HEK293 (cell line): ENCODE data around the gene LNPEP.

Experiments used
- CTCF ChIA-PET: fragments of 350-600 bp; formaldehyde crosslinking; extraction: SDS; loops from one replicate; lab custom pipeline; 2021; ENCODE audit warnings: antibody characterized with exemption; lab: Yijun Ruan, JAX
- POLR2A ChIA-PET: fragments of 300-600 bp; formaldehyde crosslinking; extraction: SDS; loops from one replicate; lab custom pipeline; 2020; ENCODE audit warnings: antibody characterized with exemption, inconsistent platforms; lab: Yijun Ruan, JAX
- H3K27ac ChIP-seq: fragments of 200-500 bp; sonication (Bioruptor generic); 2 replicates; pipeline ENCODE4 v1.5.1; 2014; ENCODE audit warnings: low read depth, low read length, control low read depth, inconsistent platforms; ENCODE audit errors: extremely low read depth
- H3K36me3 ChIP-seq, 2 experiments: fragments of 200-500 bp in 1 of 2; sonication (Bioruptor generic) in 1 of 2; 1 replicate in 1 of 2; 2 replicates in 1 of 2; pipeline ENCODE4 v1.5.1; 2014 to 2017; ENCODE audit warnings: inconsistent platforms in 2 of 2, low read length in 2 of 2; ENCODE audit not compliant: control insufficient read depth in 2 of 2, insufficient read depth in 1 of 2
- H3K4me1 ChIP-seq: fragments of 200-500 bp; sonication (Bioruptor generic); 2 replicates; pipeline ENCODE4 v1.5.1; 2014; ENCODE audit warnings: mild to moderate bottlenecking, low read length, inconsistent platforms; ENCODE audit not compliant: control insufficient read depth, insufficient read depth
- H3K4me3 ChIP-seq: 2 replicates; pipeline ENCODE4 v1.5.1; 2011; ENCODE audit warnings: low read depth, mild to moderate bottlenecking, control low read depth, low read length, moderate library complexity
- H3K9me3 ChIP-seq: fragments of 200-500 bp; sonication (Bioruptor generic); 2 replicates; pipeline ENCODE4 v1.5.1; 2014; ENCODE audit warnings: low read depth, low read length, inconsistent platforms; ENCODE audit not compliant: control insufficient read depth, insufficient read depth
- BCL11A ChIP-seq: fragments of 450-650 bp; formaldehyde crosslinking; IDR thresholded peaks from 2 replicates; pipeline ENCODE4 v1.5.1; 2016; ENCODE audit warnings: low read depth, missing biosample characterization, missing genetic modification characterization
- EGR2 ChIP-seq: fragments of 450-650 bp; formaldehyde crosslinking; IDR thresholded peaks from 2 replicates; pipeline ENCODE4 v1.5.1; 2016; ENCODE audit warnings: low read depth, missing biosample characterization, missing genetic modification characterization
- HOXA7 ChIP-seq: sonication (generic); formaldehyde crosslinking; IDR thresholded peaks from 2 replicates; pipeline ENCODE4 v1.8.1; 2022; ENCODE audit warnings: missing genetic modification reagents, borderline replicate concordance
- MEIS1 ChIP-seq: sonication (generic); formaldehyde crosslinking; IDR thresholded peaks from 2 replicates; pipeline ENCODE4 v1.8.1; 2022; ENCODE audit warnings: missing genetic modification reagents, mild to moderate bottlenecking, borderline replicate concordance
- REPIN1 ChIP-seq: fragments of 450-650 bp; formaldehyde crosslinking; IDR thresholded peaks from 2 replicates; pipeline ENCODE4 v1.5.1; 2017; ENCODE audit warnings: missing biosample characterization, missing genetic modification characterization, low read depth
- SCRT2 ChIP-seq: fragments of 450-650 bp; formaldehyde crosslinking; IDR thresholded peaks from 2 replicates; pipeline ENCODE4 v1.5.1; 2016; ENCODE audit warnings: missing biosample characterization, missing genetic modification characterization
- TRIM28 ChIP-seq: IDR thresholded peaks from 2 replicates; pipeline ENCODE4 v1.6.1; 2011; ENCODE audit warnings: low read length, control low read depth, borderline replicate concordance
- YY2 ChIP-seq: fragments of 450-650 bp; formaldehyde crosslinking; IDR thresholded peaks from 2 replicates; pipeline ENCODE4 v1.5.1; 2016; ENCODE audit warnings: missing biosample characterization, missing genetic modification characterization
- ZBTB17 ChIP-seq: fragments of 450-650 bp; formaldehyde crosslinking; IDR thresholded peaks from 2 replicates; pipeline ENCODE4 v1.5.1; 2016; ENCODE audit warnings: missing biosample characterization, missing genetic modification characterization
- ZBTB48 ChIP-seq: fragments of 450-650 bp; formaldehyde crosslinking; IDR thresholded peaks from 2 replicates; pipeline ENCODE4 v1.5.1; 2016; ENCODE audit warnings: missing biosample characterization, missing genetic modification characterization
- ZIC2 ChIP-seq: fragments of 450-650 bp; formaldehyde crosslinking; IDR thresholded peaks from 2 replicates; pipeline ENCODE4 v1.5.1; 2016; ENCODE audit warnings: missing biosample characterization, missing genetic modification characterization
- ZNF10 ChIP-seq: fragments of 450-650 bp; formaldehyde crosslinking; IDR thresholded peaks from 2 replicates; pipeline ENCODE4 v1.5.1; 2017; ENCODE audit warnings: missing biosample characterization, missing genetic modification characterization
- ZNF214 ChIP-seq: fragments of 450-650 bp; formaldehyde crosslinking; IDR thresholded peaks from 2 replicates; pipeline ENCODE4 v1.5.1; 2017; ENCODE audit warnings: missing biosample characterization, mild to moderate bottlenecking, missing genetic modification characterization, borderline replicate concordance
- ZNF24 ChIP-seq: fragments of 450-650 bp; formaldehyde crosslinking; IDR thresholded peaks from 2 replicates; pipeline ENCODE4 v1.5.1; 2016; ENCODE audit warnings: missing biosample characterization, missing genetic modification characterization
- ZNF521 ChIP-seq: fragments of 450-650 bp; formaldehyde crosslinking; IDR thresholded peaks from 2 replicates; pipeline ENCODE4 v1.5.1; 2017; ENCODE audit warnings: missing biosample characterization, mild to moderate bottlenecking, missing genetic modification characterization
- ZNF530 ChIP-seq: fragments of 450-650 bp; formaldehyde crosslinking; IDR thresholded peaks from 2 replicates; pipeline ENCODE4 v1.5.1; 2016; ENCODE audit warnings: low read depth, missing biosample characterization, missing genetic modification characterization
- ZNF544 ChIP-seq: fragments of 450-650 bp; formaldehyde crosslinking; IDR thresholded peaks from 2 replicates; pipeline ENCODE4 v1.5.0; 2017; ENCODE audit warnings: missing biosample characterization, missing genetic modification characterization
- ZNF585B ChIP-seq: fragments of 450-650 bp; formaldehyde crosslinking; IDR thresholded peaks from 2 replicates; pipeline ENCODE4 v1.5.1; 2016; ENCODE audit warnings: missing biosample characterization, missing genetic modification characterization
- ZNF658 ChIP-seq: fragments of 450-650 bp; formaldehyde crosslinking; IDR thresholded peaks from 2 replicates; pipeline ENCODE4; 2016; ENCODE audit warnings: missing biosample characterization, missing genetic modification characterization
- ZNF660 ChIP-seq: fragments of 450-650 bp; IDR thresholded peaks from 2 replicates; pipeline ENCODE4 v1.5.1; 2018; ENCODE audit warnings: missing biosample characterization, mild to moderate bottlenecking, missing genetic modification characterization
- ZXDB ChIP-seq: fragments of 450-650 bp; formaldehyde crosslinking; IDR thresholded peaks from 2 replicates; pipeline ENCODE4 v1.5.1; 2016; ENCODE audit warnings: missing biosample characterization, missing genetic modification characterization
- TF ChIP-seq, protein P1 (sequence below): fragments of 450-650 bp; formaldehyde crosslinking; IDR thresholded peaks from 2 replicates; pipeline ENCODE4 v1.5.1; 2017; ENCODE audit warnings: missing biosample characterization, mild to moderate bottlenecking, missing genetic modification characterization, moderate library complexity
- TF ChIP-seq, protein P2 (sequence below): fragments of 450-650 bp; formaldehyde crosslinking; IDR thresholded peaks from 2 replicates; pipeline ENCODE4 v1.5.1; 2017; ENCODE audit warnings: missing biosample characterization, missing genetic modification characterization
- TF ChIP-seq, protein P3 (sequence below): fragments of 450-650 bp; formaldehyde crosslinking; IDR thresholded peaks from 2 replicates; pipeline ENCODE4 v1.5.1; 2016; ENCODE audit warnings: missing biosample characterization, missing genetic modification characterization

The LNPEP gene

DNA sequence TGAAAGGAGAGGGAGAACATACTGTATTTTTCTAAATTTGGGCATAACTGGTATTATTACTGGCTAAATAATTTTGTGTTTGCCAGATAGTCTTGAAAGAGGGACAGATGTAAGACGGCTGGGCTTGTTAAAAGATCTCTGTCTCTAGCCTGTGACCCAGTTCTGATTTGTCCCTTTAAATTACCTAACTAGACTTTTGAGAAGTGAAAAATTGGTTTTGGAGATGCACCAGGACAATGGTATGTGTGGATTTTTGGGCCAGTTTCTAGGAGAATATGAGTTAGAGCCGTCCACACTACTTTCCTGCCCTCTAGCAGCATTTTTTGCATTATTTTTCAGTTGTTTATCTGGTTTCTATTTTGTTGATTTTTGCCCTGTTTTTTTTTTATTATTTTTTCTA lies 33.5 kb downstream of the LNPEP start:
- ChIA-PET POLR2A (no interaction called here), CTCF (interaction anchor here (0.6 to 0.9 kb wide), 2 partner anchors 34 to 45 kb away, joined by 3 to 4 read pairs; no protein-coding TSS in a partner anchor)
- H3K4me3 ChIP-seq, result no peak overlapping the region

DNA sequence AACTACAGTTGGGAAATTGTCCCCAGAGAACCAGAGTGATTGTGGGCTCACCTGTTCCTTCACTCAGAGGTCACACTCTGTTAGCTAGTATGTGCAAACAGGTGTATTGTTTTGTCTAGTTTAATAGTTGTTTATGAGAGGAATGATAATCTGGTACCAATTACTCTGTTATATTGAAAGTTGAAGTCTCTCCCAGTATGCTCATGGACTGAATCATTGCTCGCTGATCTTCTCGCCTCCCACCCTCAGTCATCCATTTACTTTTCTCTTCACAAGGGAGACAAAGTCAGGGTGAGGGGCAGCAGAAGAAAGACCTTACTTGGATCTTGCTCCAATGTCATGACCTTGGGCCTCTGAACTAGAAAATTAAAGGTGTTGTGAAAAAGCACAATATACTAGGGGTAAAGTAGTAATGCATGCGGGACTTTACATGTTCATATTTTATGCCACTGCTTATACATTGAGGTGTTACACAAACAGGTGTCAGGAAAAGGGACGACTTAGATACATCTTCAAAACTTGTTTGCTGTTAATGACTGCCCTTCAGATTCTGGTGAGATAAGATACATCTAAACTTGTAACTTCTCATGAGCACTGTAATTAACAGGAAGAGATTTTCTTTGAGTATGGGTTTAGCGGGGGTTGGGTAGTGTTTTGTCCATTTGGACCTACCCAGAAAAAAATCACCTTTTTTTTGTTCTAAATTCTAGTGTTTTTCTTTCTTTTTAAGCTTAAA lies 36.9 kb downstream of the LNPEP start:
- no peaks in the 10 kb centered on the region for H3K9me3 ChIP-seq
- CTCF ChIA-PET, result interaction anchor here (0.6 to 0.7 kb wide), 2 partner anchors 16 to 50 kb away, joined by 3 read pairs; no protein-coding TSS in a partner anchor
- POLR2A ChIA-PET, result no interaction called here
- peaks cover 26% of the 10 kb centered on the region for H3K4me1 ChIP-seq
- no peak overlapping the region for H3K27ac ChIP-seq
- no peaks in the 10 kb centered on the region for H3K36me3 ChIP-seq
- 0 out of 2 replicates have a peak, but pooled peaks have one; percentile 32 for TF ChIP-seq SCRT2 (tag by site-specific recombination)
- no peak for TF ChIP-seq ZNF658 (tag by site-specific recombination)
- H3K4me3 ChIP-seq, result no peak overlapping the region

More for the DNA sequence above, 33.5 kb downstream of the LNPEP start:
- TF ChIP-seq EGR2 (tag by site-specific recombination), result no peak
- no peak for TF ChIP-seq ZNF530
- TF ChIP-seq, protein P1, sequence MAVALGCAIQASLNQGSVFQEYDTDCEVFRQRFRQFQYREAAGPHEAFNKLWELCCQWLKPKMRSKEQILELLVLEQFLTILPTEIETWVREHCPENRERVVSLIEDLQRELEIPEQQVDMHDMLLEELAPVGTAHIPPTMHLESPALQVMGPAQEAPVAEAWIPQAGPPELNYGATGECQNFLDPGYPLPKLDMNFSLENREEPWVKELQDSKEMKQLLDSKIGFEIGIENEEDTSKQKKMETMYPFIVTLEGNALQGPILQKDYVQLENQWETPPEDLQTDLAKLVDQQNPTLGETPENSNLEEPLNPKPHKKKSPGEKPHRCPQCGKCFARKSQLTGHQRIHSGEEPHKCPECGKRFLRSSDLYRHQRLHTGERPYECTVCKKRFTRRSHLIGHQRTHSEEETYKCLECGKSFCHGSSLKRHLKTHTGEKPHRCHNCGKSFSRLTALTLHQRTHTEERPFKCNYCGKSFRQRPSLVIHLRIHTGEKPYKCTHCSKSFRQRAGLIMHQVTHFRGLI, result no peak
- no peak for TF ChIP-seq HOXA7
- TF ChIP-seq BCL11A (tag by site-specific recombination), result no peak
- TF ChIP-seq ZIC2 (tag by site-specific recombination), result no peak
- TF ChIP-seq MEIS1 (CRISPR knock-in tag), result no peak
- TF ChIP-seq, protein P2, sequence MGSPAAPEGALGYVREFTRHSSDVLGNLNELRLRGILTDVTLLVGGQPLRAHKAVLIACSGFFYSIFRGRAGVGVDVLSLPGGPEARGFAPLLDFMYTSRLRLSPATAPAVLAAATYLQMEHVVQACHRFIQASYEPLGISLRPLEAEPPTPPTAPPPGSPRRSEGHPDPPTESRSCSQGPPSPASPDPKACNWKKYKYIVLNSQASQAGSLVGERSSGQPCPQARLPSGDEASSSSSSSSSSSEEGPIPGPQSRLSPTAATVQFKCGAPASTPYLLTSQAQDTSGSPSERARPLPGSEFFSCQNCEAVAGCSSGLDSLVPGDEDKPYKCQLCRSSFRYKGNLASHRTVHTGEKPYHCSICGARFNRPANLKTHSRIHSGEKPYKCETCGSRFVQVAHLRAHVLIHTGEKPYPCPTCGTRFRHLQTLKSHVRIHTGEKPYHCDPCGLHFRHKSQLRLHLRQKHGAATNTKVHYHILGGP (tag by site-specific recombination), result no peak
- no peak for TF ChIP-seq ZNF544 (tag by site-specific recombination)
- Histone ChIP-seq H3K4me1 (peaks cover 12% of the 10 kb centered on the region), H3K9me3 (no peaks in the 10 kb centered on the region), H3K27ac (no peak overlapping the region), H3K36me3 (no peaks in the 10 kb centered on the region)

DNA sequence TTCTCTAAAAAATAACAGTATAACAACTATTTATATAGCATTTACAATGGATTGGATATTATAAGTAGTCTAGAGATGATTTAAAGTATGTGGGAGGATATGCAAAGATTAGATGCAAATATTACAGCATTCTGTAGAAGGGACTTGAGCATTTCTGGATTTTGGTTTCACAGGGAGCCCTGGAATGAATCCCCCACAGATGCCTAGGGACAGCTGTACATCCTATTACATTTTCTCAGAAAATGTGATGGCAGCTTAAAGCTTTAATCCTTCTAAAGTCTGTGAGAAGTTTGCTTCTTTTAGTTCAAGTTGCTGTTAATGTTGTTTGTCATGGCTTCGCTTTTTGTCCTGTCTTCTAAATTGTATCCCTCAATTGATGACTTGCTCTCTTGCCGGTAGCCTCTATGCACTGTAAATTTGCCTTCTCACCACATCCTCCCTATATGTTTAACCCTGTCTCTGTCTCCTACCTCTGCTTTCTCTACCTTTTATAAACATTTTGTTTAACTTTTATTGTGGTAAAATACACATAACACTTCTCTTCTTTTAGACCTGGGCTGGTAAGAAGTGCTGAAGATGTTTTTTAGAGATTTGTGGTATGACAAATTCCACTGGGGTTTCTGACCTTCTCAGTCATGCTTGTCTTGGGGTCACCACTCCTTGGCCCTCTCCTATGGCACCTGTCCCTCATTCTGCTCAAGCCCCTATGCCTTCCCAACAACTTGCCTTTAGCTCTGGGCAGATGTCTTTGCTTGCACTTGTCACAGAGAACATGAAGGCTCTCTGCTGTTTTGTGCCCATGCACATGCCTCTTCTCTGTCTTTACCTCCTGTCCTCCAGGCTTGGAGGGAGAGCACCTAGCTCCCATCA lies 37.9 kb downstream of the LNPEP start:
- TF ChIP-seq ZBTB17 (tag by site-specific recombination) (no peak), ZNF214 (no peak), TRIM28 (no peak), ZXDB (tag by site-specific recombination) (no peak), ZBTB48 (no peak), ZNF24 (tag by site-specific recombination) (no peak), ZNF521 (tag by site-specific recombination) (no peak), REPIN1 (tag by site-specific recombination) (no peak), YY2 (no peak), ZNF585B (tag by site-specific recombination) (no peak), ZNF10 (no peak), ZNF660 (tag by site-specific recombination) (no peak)
- TF ChIP-seq, protein P3, sequence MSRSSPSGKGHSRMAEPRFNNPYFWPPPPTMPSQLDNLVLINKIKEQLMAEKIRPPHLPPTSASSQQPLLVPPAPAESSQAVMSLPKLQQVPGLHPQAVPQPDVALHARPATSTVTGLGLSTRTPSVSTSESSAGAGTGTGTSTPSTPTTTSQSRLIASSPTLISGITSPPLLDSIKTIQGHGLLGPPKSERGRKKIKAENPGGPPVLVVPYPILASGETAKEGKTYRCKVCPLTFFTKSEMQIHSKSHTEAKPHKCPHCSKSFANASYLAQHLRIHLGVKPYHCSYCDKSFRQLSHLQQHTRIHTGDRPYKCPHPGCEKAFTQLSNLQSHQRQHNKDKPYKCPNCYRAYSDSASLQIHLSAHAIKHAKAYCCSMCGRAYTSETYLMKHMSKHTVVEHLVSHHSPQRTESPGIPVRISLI (tag by site-specific recombination), result no peak
- Histone ChIP-seq H3K4me1 (peaks cover 26% of the 10 kb centered on the region), H3K27ac (no peak overlapping the region), H3K9me3 (no peaks in the 10 kb centered on the region), H3K36me3 (no peaks in the 10 kb centered on the region), H3K4me3 (no peak overlapping the region)
- POLR2A ChIA-PET, result no interaction called here
- CTCF ChIA-PET, result interaction anchor here (0.6 to 0.7 kb wide), 3 partner anchors 17 to 49 kb away, joined by 3 read pairs; no protein-coding TSS in a partner anchor
